Astrocyte (in vitro differentiated cells and primary cell): ENCODE data around the gene KRT76.

Experiments used
- CTCF ChIP-seq: IDR thresholded peaks from 2 replicates; pipeline ENCODE4 v1.5.1; 2011; ENCODE audit warnings: low read depth, mild to moderate bottlenecking, inconsistent platforms, low read length, moderate library complexity; ENCODE audit not compliant: insufficient read depth
- EZH2 ChIP-seq: IDR thresholded peaks from 2 replicates; pipeline ENCODE4 v1.6.1; 2012; ENCODE audit warnings: mild to moderate bottlenecking, low read length, inconsistent platforms; ENCODE audit not compliant: insufficient read depth

- TF ChIP-seq CTCF (no peak), EZH2 (no peak)
Measured at GRCh38 chr12:52806169-52806811, 29.1 kb upstream of the KRT76 start.
